GM18909 (cell line): ENCODE data around the gene MRPL16.
"Not testable (repeated sequence)": the region's sequence is repeated elsewhere in the genome, so short reads cannot be mapped to it uniquely, and the experiment has no call there.

ENCODE experiments used
- ATAC-seq: cut with Tn5 transposase; IDR thresholded peaks from one replicate; pipeline ENCODE4 v1.9.1; 2021; ENCODE audit warnings: mild to moderate bottlenecking; ENCODE audit not compliant: unreplicated experiment, poor library complexity

The MRPL16 gene

GRCh38 chr11:59810189-59810910 is at the start of gene MRPL16:
TSS of gene MRPL16 (minus strand) at chr11:59810778. CDS start at chr11:59810658, 120 bp downstream.
- ATAC-seq, result peak; percentile 98

- ATAC-seq, result no peak
Measured at GRCh38 chr11:59859673-59860072, 49.1 kb upstream of the MRPL16 start.

GRCh38 chr11:59857439-59858434 is 47.2 kb upstream of the MRPL16 start:
- ATAC-seq, result no peak

GRCh38 chr11:59854871-59855270 is 44.3 kb upstream of the MRPL16 start:
- ATAC-seq, result no peak

- ATAC-seq, result not testable (repeated sequence)
Measured at GRCh38 chr11:59851416-59851815, 40.8 kb upstream of the MRPL16 start.

- not testable (repeated sequence) for ATAC-seq
Measured at GRCh38 chr11:59849551-59849950, 39.0 kb upstream of the MRPL16 start.

GRCh38 chr11:59849129-59849528 is 38.6 kb upstream of the MRPL16 start:
- ATAC-seq, result peak; percentile 46

GRCh38 chr11:59848439-59848838 is 37.9 kb upstream of the MRPL16 start:
- not testable (repeated sequence) for ATAC-seq

GRCh38 chr11:59847626-59848025 is 37.0 kb upstream of the MRPL16 start:
- no peak for ATAC-seq

GRCh38 chr11:59846556-59846955 is 36.0 kb upstream of the MRPL16 start:
- ATAC-seq, result no peak

GRCh38 chr11:59845399-59845798 is 34.8 kb upstream of the MRPL16 start, which contains the start of gene CBLIF:
TSS of gene CBLIF (minus strand) at chr11:59845499. CDS start at chr11:59845453, 46 bp downstream.
- ATAC-seq, result no peak

- no peak for ATAC-seq
Measured at GRCh38 chr11:59842316-59842715, 31.7 kb upstream of the MRPL16 start.

GRCh38 chr11:59841514-59841913 is 30.9 kb upstream of the MRPL16 start:
- peak; percentile 80 for ATAC-seq

GRCh38 chr11:59839615-59840014 is 29.0 kb upstream of the MRPL16 start:
- no peak for ATAC-seq

GRCh38 chr11:59833602-59834001 is 23.0 kb upstream of the MRPL16 start:
- no peak for ATAC-seq

- ATAC-seq, result no peak
Measured at GRCh38 chr11:59829358-59829757, 18.8 kb upstream of the MRPL16 start.

- peak; percentile 84 for ATAC-seq
Measured at GRCh38 chr11:59822989-59823566, 12.5 kb upstream of the MRPL16 start.

- ATAC-seq, result no peak
Measured at GRCh38 chr11:59818572-59818971, 8.0 kb upstream of the MRPL16 start.

- not testable (repeated sequence) for ATAC-seq
Measured at GRCh38 chr11:59816434-59816833, 5.9 kb upstream of the MRPL16 start.

- ATAC-seq, result no peak
Measured at GRCh38 chr11:59815754-59816153, 5.2 kb upstream of the MRPL16 start.

GRCh38 chr11:59814021-59814420 is 3.4 kb upstream of the MRPL16 start:
- no peak for ATAC-seq
